ENCODE data around the gene ZNF780B.

GRCh38 chr19:39996811-39997637 lies 59.0 kb downstream of the ZNF780B start, which contains the start of gene ZNF546:
- TF ChIP-seq CTCF (IDR thresholded peaks at IDR 0.05) (peak in 1 of 6 experiments; percentile 12), POLR2A (IDR thresholded peaks at IDR 0.05) (peak; percentile 83 to 92)
